GM20000 (cell line): Measurements from ENCODE around the gene ZC3H18.

ENCODE experiments used
- DNase-seq: peaks from one replicate; pipeline ENCODE4 v3.0.0; 2012; ENCODE audit warnings: low spot score
- TF ChIP-seq, protein P1 (sequence below): IDR thresholded peaks from 2 replicates; pipeline ENCODE4 v1.5.1; 2012; ENCODE audit warnings: mild to moderate bottlenecking, control low read depth; ENCODE audit errors: extremely low read depth, missing control alignments

Gene ZC3H18

DNA sequence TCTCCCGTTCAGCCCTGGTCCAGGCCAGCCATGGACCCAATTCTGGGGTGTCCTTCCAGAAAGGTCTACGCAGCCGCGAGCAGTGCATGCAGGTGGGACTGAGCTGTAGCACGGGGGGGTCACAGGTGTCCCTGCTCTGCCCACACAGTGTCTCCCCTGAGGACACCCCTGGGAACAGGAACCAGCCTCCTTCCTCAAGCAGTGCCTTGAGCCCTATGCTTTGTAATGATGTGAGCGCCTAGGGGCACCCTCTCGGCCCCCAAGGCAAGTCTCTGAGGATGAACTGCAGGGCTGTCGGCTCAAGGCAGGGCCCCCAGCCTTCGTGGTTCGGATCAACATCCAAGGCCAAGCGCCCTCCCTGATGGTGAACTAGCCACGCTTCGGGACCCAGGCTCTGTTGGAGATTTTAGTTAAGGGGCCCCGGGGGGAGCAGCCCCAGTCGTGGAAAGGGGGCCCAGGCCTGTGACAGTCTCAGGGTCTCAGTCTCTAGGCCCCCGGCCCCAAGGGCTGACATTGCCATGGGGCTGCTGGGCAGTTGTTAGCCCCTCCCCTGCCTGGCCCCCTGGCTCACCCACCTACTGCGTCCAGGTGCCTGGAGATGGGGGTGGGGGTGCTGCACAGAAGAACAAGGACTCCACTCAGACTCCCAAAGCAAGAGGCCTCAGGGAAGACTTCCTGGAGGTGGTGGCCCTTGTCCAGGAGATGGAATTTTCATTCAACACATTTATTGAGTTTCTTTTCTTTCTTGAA lies 70.5 kb downstream of the ZC3H18 start:
- no peak for DNase-seq
- TF ChIP-seq, protein P1, sequence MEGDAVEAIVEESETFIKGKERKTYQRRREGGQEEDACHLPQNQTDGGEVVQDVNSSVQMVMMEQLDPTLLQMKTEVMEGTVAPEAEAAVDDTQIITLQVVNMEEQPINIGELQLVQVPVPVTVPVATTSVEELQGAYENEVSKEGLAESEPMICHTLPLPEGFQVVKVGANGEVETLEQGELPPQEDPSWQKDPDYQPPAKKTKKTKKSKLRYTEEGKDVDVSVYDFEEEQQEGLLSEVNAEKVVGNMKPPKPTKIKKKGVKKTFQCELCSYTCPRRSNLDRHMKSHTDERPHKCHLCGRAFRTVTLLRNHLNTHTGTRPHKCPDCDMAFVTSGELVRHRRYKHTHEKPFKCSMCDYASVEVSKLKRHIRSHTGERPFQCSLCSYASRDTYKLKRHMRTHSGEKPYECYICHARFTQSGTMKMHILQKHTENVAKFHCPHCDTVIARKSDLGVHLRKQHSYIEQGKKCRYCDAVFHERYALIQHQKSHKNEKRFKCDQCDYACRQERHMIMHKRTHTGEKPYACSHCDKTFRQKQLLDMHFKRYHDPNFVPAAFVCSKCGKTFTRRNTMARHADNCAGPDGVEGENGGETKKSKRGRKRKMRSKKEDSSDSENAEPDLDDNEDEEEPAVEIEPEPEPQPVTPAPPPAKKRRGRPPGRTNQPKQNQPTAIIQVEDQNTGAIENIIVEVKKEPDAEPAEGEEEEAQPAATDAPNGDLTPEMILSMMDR, result no peak

DNA sequence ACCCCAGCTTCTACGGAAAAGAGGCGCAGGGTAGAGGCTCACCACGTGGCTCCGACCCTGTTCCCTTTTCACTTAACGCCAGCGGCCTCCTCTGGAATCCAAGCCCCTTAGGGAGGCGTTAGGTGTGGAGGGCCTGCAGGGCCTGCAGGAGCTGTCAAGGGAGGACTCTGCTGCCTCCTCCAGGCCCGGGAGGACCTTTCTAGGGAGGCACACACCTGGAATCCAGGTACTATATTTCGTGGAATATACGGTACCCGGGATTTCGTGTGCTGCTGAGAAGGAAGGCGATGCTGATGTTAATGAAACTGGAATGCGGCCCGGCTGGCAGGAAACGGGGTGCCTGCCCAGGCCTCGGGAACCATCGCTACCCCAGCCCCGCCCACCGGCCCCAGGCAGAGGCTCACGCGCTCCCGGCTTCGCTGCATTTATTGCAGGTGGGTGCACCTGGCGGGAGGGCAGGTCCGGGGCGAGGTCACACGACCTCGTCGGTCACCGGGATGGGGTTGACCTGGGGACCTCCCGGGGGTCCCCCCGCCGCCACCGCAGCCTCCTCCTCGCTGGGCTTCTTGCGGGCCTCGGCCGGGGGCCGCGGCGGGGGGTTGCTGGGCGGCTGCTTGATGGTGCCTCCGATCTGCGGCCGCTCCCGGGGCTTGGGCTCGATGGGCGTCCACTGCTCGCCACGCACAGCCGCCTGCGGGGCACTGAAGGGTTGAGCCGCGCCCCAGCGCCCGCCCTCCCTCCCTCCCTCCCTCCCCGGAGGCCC lies 72.9 kb downstream of the ZC3H18 start:
- TF ChIP-seq, protein P1, result no peak
- DNase-seq, result no peak

DNA sequence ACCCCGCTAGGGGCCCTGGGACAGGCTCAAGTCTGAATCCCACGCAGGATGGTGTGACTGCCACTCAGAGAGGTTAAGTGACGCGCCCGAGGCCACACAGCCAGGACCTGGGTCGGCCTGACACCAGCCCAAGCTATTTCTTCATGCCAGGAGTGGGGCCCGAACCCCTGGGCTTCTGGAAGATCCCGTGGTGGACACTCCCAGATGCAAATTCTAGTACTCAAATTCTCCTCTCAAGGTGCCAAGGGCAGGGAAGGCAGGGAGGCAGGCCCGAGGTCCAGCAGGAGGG lies 73.4 kb downstream of the ZC3H18 start:
- TF ChIP-seq, protein P1, result no peak
- DNase-seq, result no peak

DNA sequence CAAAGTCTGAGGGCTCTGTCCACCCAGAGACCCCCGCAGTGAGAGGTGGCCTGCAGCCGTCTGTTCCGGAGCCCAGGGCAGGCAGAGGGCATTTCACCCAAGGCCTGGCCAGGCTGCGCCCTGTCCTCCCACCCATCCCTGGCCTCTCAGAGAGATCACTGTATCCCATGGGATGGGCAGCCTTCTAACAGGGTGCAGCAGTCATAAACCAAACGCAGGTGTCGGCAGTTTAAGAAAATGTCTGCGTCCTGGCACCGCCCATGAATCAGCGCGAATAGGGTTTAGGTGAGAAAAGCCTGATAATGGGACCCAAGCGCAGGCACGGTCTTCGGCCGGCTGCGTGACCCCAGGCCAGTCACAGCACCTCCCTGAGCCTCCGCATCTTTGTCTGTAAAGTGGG lies 75.3 kb downstream of the ZC3H18 start:
- TF ChIP-seq, protein P1, result no peak
- no peak for DNase-seq

DNA sequence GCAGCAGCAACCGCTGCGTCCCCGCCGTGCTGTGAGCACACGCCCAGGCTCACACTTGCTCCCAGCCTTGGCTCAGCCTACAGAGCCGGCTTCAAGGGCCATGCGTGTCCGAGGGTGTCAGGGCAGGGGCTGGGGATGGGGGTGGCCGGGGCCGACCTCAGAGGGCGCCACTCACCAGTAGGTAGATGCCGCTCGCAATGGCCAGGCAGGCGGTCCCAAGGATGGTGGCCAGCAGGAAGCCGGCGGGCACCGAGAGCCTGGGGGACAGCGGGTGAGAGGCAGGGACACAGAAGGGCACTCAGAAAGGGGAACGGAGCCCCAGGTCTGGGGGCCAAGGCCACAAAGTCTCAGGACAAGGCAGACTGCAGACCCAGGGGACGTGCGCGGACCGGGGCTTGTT lies 75.7 kb downstream of the ZC3H18 start:
- TF ChIP-seq, protein P1, result no peak
- DNase-seq, result no peak

DNA sequence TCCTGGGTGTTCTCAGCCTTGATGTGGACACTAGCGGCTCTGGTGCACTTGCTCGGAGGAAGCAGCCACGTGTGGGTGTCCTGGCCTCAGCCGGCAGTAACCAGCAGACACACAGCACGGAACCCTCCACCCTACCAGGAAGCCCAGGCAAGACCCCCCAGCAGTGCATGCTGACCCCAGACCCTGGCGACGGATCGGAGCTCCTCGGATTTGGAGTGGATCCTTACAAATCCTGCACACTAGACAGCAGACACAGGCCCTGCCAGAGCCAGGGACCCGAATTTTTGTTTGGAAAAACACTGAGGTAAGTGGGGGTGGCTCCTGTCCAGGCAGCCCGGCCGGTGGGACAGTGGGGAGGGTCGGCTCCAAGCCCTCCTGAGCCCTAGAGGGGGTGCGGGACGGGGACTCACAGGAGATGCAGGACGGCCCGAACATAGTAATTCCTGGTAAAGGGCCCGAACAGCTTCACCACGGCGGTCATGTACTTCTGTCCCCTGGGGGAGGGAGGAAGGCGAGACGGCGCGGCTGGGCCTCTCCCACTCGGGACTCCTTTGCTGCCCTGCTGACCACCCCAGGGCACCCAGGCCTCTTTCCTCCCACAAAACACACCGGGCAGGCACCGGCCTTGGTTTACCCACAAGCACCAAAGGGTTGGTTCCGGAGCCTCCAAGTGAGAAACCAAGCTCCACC lies 76.3 kb downstream of the ZC3H18 start:
- TF ChIP-seq, protein P1, result no peak
- no peak for DNase-seq
